ENCODE data around the gene AVPR1B. TPM values are rescaled to one million over a fixed set of nuclear protein-coding genes. Genes with fewer than 3 reads are reported as not detected.

AVPR1B gene
- total and polyA plus RNA-seq, 2 donors (not counting 3 experiments of a cell fraction or from before 2014, with no cell fraction given): not detected

GRCh38 chr1:206142770-206143169 is 25.6 kb upstream of the AVPR1B start:
- BruUV-seq (replicated peaks): no TSS peak
- peaks cover 40 to 45% of the 10 kb centered on the region in 2 experiments for H3K27me3 ChIP-seq (ENCODE audit: control insufficient read depth in 2 of 2, insufficient read depth in 2 of 2, low read length in 2 of 2)
- FAIRE-seq (peak; percentile 28), DNase-seq (ENCODE audit: low read depth, low spot score) (no peak)
- no peaks in the 10 kb centered on the region for H3K9me3 ChIP-seq (replicated peaks; ENCODE audit: control insufficient read depth, insufficient read depth, low read length)
- H2AFZ ChIP-seq (ENCODE audit: low read depth, low read length): no peak overlapping the region
- H3K9me1 ChIP-seq (replicated peaks; ENCODE audit: control insufficient read depth, extremely low read depth, insufficient read depth, low read length): no peaks in the 10 kb centered on the region
- ChIA-PET POLR2A (no interaction called here), CTCF (no interaction called here)
- no peaks in the 10 kb centered on the region for H4K20me1 ChIP-seq (replicated peaks; ENCODE audit: control insufficient read depth, extremely low read depth, insufficient read depth, low read length)
- intact Hi-C loops (cut with micrococcal nuclease): no loop called here
- no peak overlapping the region for H3K4me2 ChIP-seq (ENCODE audit: insufficient read depth, low read length)
- dilution Hi-C loops (cut with MboI; ENCODE audit: extremely low pct_ligation_motif_present, low sequenced_read_pairs): no loop called here
- H3K79me2 ChIP-seq (ENCODE audit: control insufficient read depth, insufficient read depth, low read length): no peaks in the 10 kb centered on the region
- no peak for TF ChIP-seq EZH2 (IDR thresholded peaks at IDR 0.05; ENCODE audit: borderline replicate concordance, low read depth, low read length, severe bottlenecking)
- TF ChIP-seq GATA2 (IDR thresholded peaks at IDR 0.05; ENCODE audit: insufficient read depth, insufficient read length, low read depth, low read length): no peak
- no peak for TF ChIP-seq POLR2AphosphoS5 (IDR thresholded peaks at IDR 0.05; ENCODE audit: insufficient read depth, low read depth, low read length)
- TF ChIP-seq, protein P1, sequence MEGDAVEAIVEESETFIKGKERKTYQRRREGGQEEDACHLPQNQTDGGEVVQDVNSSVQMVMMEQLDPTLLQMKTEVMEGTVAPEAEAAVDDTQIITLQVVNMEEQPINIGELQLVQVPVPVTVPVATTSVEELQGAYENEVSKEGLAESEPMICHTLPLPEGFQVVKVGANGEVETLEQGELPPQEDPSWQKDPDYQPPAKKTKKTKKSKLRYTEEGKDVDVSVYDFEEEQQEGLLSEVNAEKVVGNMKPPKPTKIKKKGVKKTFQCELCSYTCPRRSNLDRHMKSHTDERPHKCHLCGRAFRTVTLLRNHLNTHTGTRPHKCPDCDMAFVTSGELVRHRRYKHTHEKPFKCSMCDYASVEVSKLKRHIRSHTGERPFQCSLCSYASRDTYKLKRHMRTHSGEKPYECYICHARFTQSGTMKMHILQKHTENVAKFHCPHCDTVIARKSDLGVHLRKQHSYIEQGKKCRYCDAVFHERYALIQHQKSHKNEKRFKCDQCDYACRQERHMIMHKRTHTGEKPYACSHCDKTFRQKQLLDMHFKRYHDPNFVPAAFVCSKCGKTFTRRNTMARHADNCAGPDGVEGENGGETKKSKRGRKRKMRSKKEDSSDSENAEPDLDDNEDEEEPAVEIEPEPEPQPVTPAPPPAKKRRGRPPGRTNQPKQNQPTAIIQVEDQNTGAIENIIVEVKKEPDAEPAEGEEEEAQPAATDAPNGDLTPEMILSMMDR (IDR thresholded peaks at IDR 0.05; ENCODE audit: extremely low read depth in 1 of 2, insufficient read depth in 1 of 2, low read depth in 1 of 2, low read length in 2 of 2): no peak
- no peak for TF ChIP-seq FOS (IDR thresholded peaks at IDR 0.05; ENCODE audit: borderline replicate concordance, insufficient read depth, low read length)
- TF ChIP-seq POLR2A (IDR thresholded peaks at IDR 0.05; ENCODE audit: low read depth, low read length): no peak
- TF ChIP-seq, protein P2, sequence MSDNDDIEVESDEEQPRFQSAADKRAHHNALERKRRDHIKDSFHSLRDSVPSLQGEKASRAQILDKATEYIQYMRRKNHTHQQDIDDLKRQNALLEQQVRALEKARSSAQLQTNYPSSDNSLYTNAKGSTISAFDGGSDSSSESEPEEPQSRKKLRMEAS (IDR thresholded peaks at IDR 0.05; ENCODE audit: insufficient read depth, insufficient read length): no peak
- TF ChIP-seq MYC (IDR thresholded peaks at IDR 0.05; ENCODE audit: low read depth, low read length): no peak
- no peak for TF ChIP-seq JUN (IDR thresholded peaks at IDR 0.05; ENCODE audit: borderline replicate concordance, insufficient read depth, insufficient read length, low read depth)
- H3K36me3 ChIP-seq (ENCODE audit: control insufficient read depth in 2 of 2, extremely low read depth in 1 of 2, insufficient read depth in 2 of 2, low read length in 2 of 2): no peaks in the 10 kb centered on the region
- no peaks in the 10 kb centered on the region for H3K4me1 ChIP-seq (ENCODE audit: control insufficient read depth, extremely low read depth, insufficient read depth, low read length)
- H3K9ac ChIP-seq (replicated peaks; ENCODE audit: extremely low read depth, insufficient read depth, low read length): no peak overlapping the region
- H3K27ac ChIP-seq (ENCODE audit: insufficient read depth, low read depth, low read length): no peak overlapping the region
- H3K4me3 ChIP-seq (replicated peaks in 1 of 3; ENCODE audit: insufficient read depth in 1 of 3, low read depth in 1 of 3, low read length in 3 of 3): no peak overlapping the region

Data from endothelial cell of umbilical vein (primary cell).